ENCODE data around the gene PKNOX1. TPM values are rescaled to one million over a fixed set of nuclear protein-coding genes. Genes with fewer than 3 reads are reported as not detected.
"Not testable (repeated sequence)": the region's sequence is repeated elsewhere in the genome, so short reads cannot be mapped to it uniquely, and the experiment has no call there.

Gene PKNOX1
- total RNA-seq, 1 donor from 2014 or later = 8.4 TPM

- ATAC-seq; intact Hi-C loops (cut with micrococcal nuclease): not testable (repeated sequence)
These were observed 31.9 kb downstream of the PKNOX1 start for GRCh38 chr21:43006051-43006873.

GRCh38 chr21:43006874-43007208, 32.5 kb downstream of the PKNOX1 start:
- ATAC-seq = no peak
- DNase-seq = no peak
- intact Hi-C loops (cut with micrococcal nuclease) = no loop called here

More at GRCh38 chr21:43006051-43006873, 31.9 kb downstream of the PKNOX1 start:
- DNase-seq = peak; percentile 39

DNA sequence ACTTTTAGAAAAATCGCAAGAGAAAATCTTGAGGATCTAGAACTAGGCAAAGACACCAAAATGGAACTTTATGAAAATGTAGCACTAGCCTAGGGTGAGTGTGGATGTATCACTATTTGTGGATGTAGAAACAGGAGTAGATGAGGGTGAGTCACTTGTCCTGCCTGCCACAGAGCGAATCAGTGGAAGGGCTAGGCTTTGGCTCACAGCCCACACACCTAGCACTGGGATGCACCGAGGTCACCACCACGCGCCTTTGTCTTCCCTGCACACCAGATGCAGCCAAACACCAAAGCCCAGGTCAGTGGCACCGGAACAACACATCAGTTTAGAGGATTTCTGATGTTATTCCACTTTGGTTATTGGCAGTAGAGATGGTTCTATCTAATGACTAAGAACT, 38.2 kb downstream of the PKNOX1 start:
- intact Hi-C loops (cut with micrococcal nuclease) = no loop called here
- DNase-seq (no peak), ATAC-seq (no peak)

GRCh38 chr21:43015906-43016540, 41.7 kb downstream of the PKNOX1 start:
- DNase-seq = no peak
- intact Hi-C loops (cut with micrococcal nuclease) = no loop called here
- ATAC-seq = no peak

DNA sequence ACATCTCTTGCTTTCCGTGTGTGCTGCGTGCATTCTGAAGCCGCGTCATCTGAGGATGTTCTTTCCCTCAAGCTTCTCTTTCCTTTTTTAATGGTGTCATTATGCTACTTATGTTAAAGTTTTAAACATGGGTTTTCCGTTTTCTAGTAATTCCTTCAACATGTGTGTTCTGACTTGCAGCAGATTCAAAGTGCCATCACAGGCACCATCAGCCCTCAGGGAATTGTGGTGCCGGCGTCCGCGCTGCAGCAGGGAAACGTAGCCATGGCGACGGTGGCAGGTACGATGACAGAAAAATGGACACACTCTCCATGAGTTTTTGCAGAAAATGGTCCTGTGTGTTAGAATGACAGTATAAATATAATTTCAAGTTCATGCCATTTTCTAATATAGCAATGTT, 42.4 kb downstream of the PKNOX1 start:
- ATAC-seq (no peak), DNase-seq (no peak)
- intact Hi-C loops (cut with micrococcal nuclease) = no loop called here

DNA sequence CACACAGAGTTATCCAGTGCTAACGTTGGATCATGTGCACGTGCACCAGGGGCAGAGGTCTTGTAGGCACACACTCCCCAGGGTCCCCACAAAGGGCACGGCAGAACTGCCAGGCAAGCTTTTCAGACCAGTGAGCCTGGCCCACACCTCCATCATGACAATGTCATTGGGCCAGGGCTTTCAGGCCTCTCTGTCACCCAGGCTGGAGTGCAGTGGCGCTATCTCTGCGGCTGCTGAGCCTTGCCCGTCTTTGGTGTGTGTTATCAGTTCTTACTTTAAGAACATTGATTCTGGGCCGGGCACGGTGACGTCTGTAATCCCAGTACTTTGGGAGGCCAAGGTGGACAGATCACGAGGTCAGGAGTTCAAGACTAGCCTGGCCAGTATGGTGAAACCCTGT, 44.2 kb downstream of the PKNOX1 start:
- DNase-seq (no peak), ATAC-seq (peak; percentile 60)
- intact Hi-C loops (cut with micrococcal nuclease) = no loop called here

GRCh38 chr21:43020177-43020576, 45.8 kb downstream of the PKNOX1 start:
- ATAC-seq (no peak), DNase-seq (no peak)
- intact Hi-C loops (cut with micrococcal nuclease) = no loop called here

- no peak for ATAC-seq
- no peak for DNase-seq
- intact Hi-C loops (cut with micrococcal nuclease) = no loop called here
These were observed 46.4 kb downstream of the PKNOX1 start for GRCh38 chr21:43020771-43021170.

GRCh38 chr21:43021191-43021590, 46.8 kb downstream of the PKNOX1 start:
- intact Hi-C loops (cut with micrococcal nuclease) = no loop called here
- no peak for ATAC-seq
- no peak for DNase-seq

- DNase-seq (no peak), ATAC-seq (no peak)
- intact Hi-C loops (cut with micrococcal nuclease) = no loop called here
These were observed 47.6 kb downstream of the PKNOX1 start for GRCh38 chr21:43021756-43022600.

DNA sequence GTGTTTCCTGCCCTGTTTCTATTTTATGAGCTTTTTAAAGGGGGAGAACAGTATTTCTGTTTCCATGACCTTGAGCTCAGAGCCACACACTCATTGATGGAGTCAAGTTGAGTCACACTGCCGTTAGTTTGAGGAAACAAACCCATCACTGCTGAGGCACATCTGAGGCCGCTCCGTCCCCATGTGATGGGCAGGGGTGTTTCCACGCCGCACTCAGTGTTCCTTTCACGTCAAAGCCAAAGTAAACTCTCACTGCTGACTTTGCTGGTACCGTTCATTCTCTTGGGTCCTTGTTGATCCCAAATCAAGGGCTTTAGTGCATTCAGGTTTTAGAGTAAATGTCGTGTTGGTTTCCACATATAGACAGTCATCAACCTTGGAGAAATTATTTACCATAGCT, 48.8 kb downstream of the PKNOX1 start:
- no peak for DNase-seq
- intact Hi-C loops (cut with micrococcal nuclease) = no loop called here
- ATAC-seq = no peak

GRCh38 chr21:43024439-43025136, 50.2 kb downstream of the PKNOX1 start:
- no peak for DNase-seq
- intact Hi-C loops (cut with micrococcal nuclease) = no loop called here
- peak; percentile 33 for ATAC-seq

DNA sequence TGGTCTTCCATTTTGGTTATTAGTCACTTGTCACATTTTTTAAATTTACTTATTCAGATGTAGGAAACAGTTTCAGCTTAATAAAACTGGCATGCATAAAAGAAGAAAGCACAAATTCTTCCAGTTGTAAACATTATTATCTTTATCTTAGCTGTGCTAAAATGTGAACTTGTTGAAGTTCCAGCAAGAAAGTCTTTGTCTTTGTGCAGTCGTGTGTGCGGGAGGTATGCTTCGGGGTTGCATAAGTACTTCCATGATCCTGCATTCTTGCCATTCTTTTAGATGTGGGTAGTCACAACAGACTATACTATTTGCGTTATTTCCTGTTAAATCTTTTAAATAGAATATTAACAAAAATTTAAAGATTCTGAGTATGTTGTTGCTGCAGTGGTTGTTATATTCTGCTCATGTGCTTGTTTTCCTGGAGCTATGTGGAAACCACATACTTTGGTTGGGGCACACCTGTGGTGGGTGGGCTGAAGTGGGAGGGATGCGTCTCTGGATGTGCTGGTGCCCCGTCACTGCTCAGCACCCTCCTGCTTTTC, 51.3 kb downstream of the PKNOX1 start:
- intact Hi-C loops (cut with micrococcal nuclease) = no loop called here
- DNase-seq (no peak), ATAC-seq (no peak)

GRCh38 chr21:43027846-43028731, 53.7 kb downstream of the PKNOX1 start:
- ATAC-seq (no peak), DNase-seq (no peak)
- intact Hi-C loops (cut with micrococcal nuclease) = no loop called here

GRCh38 chr21:43029785-43030184, 55.4 kb downstream of the PKNOX1 start:
- no peak for ATAC-seq
- intact Hi-C loops (cut with micrococcal nuclease) = no loop called here
- DNase-seq = no peak

GRCh38 chr21:43031121-43031619, 56.8 kb downstream of the PKNOX1 start:
- ATAC-seq (no peak), DNase-seq (no peak)
- intact Hi-C loops (cut with micrococcal nuclease) = no loop called here

DNA sequence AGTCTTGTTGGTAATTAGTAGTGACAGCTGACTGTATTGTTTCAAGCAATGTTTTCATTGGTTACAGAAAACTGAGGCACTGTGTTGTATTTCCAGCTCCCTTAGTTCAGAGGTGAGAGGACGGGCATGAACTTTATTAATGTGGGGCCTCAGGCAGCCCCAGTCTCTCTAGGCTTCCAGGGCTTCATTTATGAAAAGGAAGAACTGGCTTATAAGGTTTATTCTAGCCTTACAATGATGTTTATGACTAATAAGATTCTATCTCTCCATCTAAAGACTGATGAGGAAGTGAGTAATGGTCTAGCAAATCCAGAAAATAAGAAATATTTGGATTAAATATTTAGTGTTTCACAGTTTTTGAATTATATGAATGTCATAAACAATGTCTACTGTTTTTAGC, 59.7 kb downstream of the PKNOX1 start:
- ATAC-seq (no peak), DNase-seq (no peak)
- intact Hi-C loops (cut with micrococcal nuclease) = no loop called here

DNA sequence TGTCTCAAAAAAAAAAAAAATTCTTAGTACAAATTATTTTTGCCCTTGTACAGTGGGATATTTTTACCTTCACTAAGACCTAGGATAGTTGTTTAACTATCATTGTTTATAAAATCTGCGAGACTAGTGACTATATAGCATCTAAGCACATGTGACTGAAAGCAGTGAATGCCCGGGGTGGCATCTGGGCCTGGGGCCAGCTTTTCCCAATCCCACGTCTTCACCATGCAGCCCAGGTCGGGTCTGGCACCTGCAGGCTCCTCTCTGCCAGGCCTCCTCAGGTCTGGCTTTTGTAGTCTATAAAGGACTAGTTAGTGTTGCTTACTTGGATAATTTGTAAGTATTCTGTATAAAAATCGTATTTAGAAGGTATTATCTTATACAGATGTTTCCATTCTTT, 60.5 kb downstream of the PKNOX1 start:
- intact Hi-C loops (cut with micrococcal nuclease) = no loop called here
- DNase-seq (peak; percentile 51), ATAC-seq (peak; percentile 70)

Data from left ventricle myocardium superior (tissue), 1 donor.